Limb (tissue), 2 donors: ENCODE data around the gene BUD31.
"Not testable (repeated sequence)": the region's sequence is repeated elsewhere in the genome, so short reads cannot be mapped to it uniquely, and the experiment has no call there.

ENCODE experiments used
- DNase-seq, 2 donors: peaks; one replicate each; pipeline ENCODE4 v3.0.0-alpha.2; 2016; ENCODE audit errors: extremely low spot score in 2 of 2

Gene BUD31

GRCh38 chr7:99408379-99409191, at the start of gene BUD31, which contains the start of gene PDAP1:
Gene BUD31, plus strand, starts transcription at chr7:99408969. Its CDS starts 2,124 bp downstream, at chr7:99411093.
Gene PDAP1, minus strand, starts transcription at chr7:99408597. Its CDS starts 49 bp downstream, at chr7:99408548.
- DNase-seq, result peak; percentile 93 to 97

GRCh38 chr7:99359465-99360154, 49.2 kb upstream of the BUD31 start:
- no peak for DNase-seq

GRCh38 chr7:99362801-99363200, 46.0 kb upstream of the BUD31 start:
- no peak for DNase-seq

GRCh38 chr7:99363286-99363685, 45.5 kb upstream of the BUD31 start:
- DNase-seq, result no peak

- peak in 1 of 2 donors; percentile 48 for DNase-seq
These were observed 43.2 kb upstream of the BUD31 start for GRCh38 chr7:99365318-99366141.

GRCh38 chr7:99366646-99367045, 42.1 kb upstream of the BUD31 start:
- DNase-seq, result no peak

- no peak for DNase-seq
These were observed 39.9 kb upstream of the BUD31 start for GRCh38 chr7:99368750-99369389.

- DNase-seq, result peak in 1 of 2 donors; percentile 30
These were observed 38.9 kb upstream of the BUD31 start for GRCh38 chr7:99369767-99370391.

GRCh38 chr7:99371376-99371920, 37.3 kb upstream of the BUD31 start:
- DNase-seq, result no peak

GRCh38 chr7:99372275-99373090, 36.3 kb upstream of the BUD31 start:
- peak in 1 of 2 donors; percentile 37 for DNase-seq

- no peak for DNase-seq
These were observed 35.4 kb upstream of the BUD31 start for GRCh38 chr7:99373091-99374066.

GRCh38 chr7:99374111-99375064, 34.4 kb upstream of the BUD31 start, which contains the start of gene ARPC1B:
Gene ARPC1B, plus strand, starts transcription at chr7:99374730. Its CDS starts 10,985 bp downstream, at chr7:99385715.
- DNase-seq, result peak; percentile 26 to 81

GRCh38 chr7:99375070-99375807, 33.5 kb upstream of the BUD31 start:
- DNase-seq, result peak; percentile 36 to 81

GRCh38 chr7:99379043-99379577, 29.7 kb upstream of the BUD31 start:
- DNase-seq, result peak in 1 of 2 donors; percentile 67

GRCh38 chr7:99379693-99380031, 29.1 kb upstream of the BUD31 start:
- not testable (repeated sequence) for DNase-seq
